SK-N-MC (cell line): ENCODE results near the gene ELF2.

Source experiments
- DNase-seq: peaks from one replicate; pipeline ENCODE4 v3.0.0-alpha.2; 2011; ENCODE audit warnings: low read depth, low spot score
- H3K27ac ChIP-seq: fragments of 200-600 bp; sonication (generic); 2 replicates; pipeline ENCODE4 v1.5.1; 2016; ENCODE audit warnings: mixed run types
- H3K36me3 ChIP-seq: fragments of 200-600 bp; sonication (generic); 2 replicates; pipeline ENCODE4 v1.6.1; 2017; ENCODE audit warnings: antibody characterized with exemption, low read length, mixed read lengths; ENCODE audit not compliant: insufficient read depth
- H3K4me3 ChIP-seq: fragments of 200-600 bp; sonication (generic); 2 replicates; pipeline ENCODE4 v1.5.1; 2016
- H3K9ac ChIP-seq: fragments of 200-600 bp; sonication (generic); 2 replicates; pipeline ENCODE4 v1.8.0; 2017; ENCODE audit warnings: mixed run types, mixed read lengths; ENCODE audit not compliant: insufficient read length
- H3K9me3 ChIP-seq: fragments of 200-600 bp; sonication (generic); 2 replicates; pipeline ENCODE4 v1.6.1; 2017; ENCODE audit warnings: low read depth, mild to moderate bottlenecking, antibody characterized with exemption, low read length, moderate library complexity, mixed read lengths
- EZH2 ChIP-seq: fragments of 200-600 bp; sonication (generic); IDR thresholded peaks from one replicate; pipeline ENCODE4 v1.6.1; 2017; ENCODE audit warnings: antibody characterized with exemption
- FOXP2 ChIP-seq: optimal IDR thresholded peaks from 2 replicates; pipeline ENCODE3; 2011; ENCODE audit warnings: mild to moderate bottlenecking, moderate library complexity; ENCODE audit not compliant: insufficient read depth; ENCODE audit errors: extremely low read length, control extremely low read depth
- POLR2AphosphoS5 ChIP-seq: IDR thresholded peaks from 2 replicates; pipeline ENCODE4 v1.6.1; 2012; ENCODE audit warnings: mild to moderate bottlenecking, low read depth, low read length, borderline replicate concordance

Gene ELF2

DNA sequence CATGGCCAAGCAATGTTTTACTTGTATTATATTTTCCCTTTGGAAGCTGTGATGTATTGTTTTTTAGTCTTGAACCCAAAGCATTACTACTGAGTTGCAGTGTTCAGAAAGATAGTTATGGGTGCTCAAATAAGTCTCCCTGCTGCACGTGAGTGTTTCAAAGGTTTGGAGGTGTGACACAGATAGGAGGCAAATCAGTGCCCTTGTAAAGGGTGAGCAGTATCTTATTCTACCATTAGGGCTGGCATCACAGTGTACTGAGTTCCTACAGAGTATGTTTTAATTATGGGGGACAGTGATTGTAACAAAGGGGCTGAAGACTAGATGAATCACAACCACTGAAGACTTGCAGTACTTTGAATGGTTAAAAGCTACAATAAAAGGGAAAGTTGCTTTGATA, 123.1 kb downstream of the ELF2 start:
- no peak for DNase-seq
- no peaks in the 10 kb centered on the region for H3K9me3 ChIP-seq
- peaks cover 79% of the 10 kb centered on the region for H3K36me3 ChIP-seq
- H3K4me3 ChIP-seq, result no peak overlapping the region
- no peak overlapping the region for H3K9ac ChIP-seq
- 0 out of 2 replicates have a peak overlapping the region, but pooled peaks have one; percentile 19 for H3K27ac ChIP-seq
- TF ChIP-seq FOXP2, result no peak
- TF ChIP-seq POLR2AphosphoS5, result no peak
- no peak for TF ChIP-seq EZH2

DNA sequence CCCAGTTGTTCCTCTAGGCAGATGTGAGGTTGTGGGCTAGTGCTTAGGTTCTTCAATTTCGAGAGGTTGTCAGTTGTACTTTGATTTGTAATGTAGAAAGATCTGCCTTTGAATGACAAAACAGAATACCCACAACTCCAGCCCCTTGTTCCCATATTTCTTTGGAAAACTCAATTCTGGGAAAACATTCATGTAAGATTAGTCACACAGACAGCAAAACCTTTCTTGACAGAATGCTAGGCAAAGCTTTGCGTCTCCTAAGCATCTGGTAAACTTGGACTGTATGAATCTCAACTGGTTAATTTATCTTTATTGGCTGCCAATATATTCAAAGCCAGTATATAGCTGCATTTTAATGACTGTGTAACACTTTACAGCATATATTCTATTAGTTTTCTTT, 126.6 kb downstream of the ELF2 start:
- Histone ChIP-seq H3K9ac (no peak overlapping the region), H3K9me3 (no peaks in the 10 kb centered on the region), H3K27ac (peak overlapping the region; percentile 79), H3K4me3 (no peak overlapping the region), H3K36me3 (peaks cover 76% of the 10 kb centered on the region)
- DNase-seq, result no peak
- TF ChIP-seq FOXP2 (no peak), POLR2AphosphoS5 (no peak), EZH2 (no peak)

DNA sequence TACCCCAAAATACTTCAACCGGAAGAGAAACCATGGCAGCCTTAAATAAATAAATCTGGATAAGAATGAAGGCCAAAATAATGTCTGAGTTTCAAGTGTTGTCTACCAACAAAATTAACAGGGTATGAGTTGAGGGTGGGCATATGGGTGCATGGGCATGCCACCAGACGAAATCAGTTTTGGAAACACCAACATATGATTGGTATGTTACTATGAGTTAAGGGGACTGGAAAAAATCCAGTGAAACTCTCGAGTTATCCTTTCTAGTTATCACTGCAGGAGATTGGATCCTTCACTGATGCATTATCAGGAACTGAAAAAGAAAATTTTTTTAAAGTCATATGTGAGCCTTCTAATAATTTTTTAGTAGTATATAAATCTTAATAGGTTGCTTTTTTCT, 129.0 kb downstream of the ELF2 start:
- no peak overlapping the region for H3K4me3 ChIP-seq
- TF ChIP-seq POLR2AphosphoS5 (no peak; the same call in 1 of the 2 replicates), FOXP2 (no peak), EZH2 (no peak)
- H3K27ac ChIP-seq, result no peak overlapping the region
- H3K9ac ChIP-seq, result no peak overlapping the region
- H3K36me3 ChIP-seq, result peaks cover 74% of the 10 kb centered on the region
- H3K9me3 ChIP-seq, result no peaks in the 10 kb centered on the region
- no peak for DNase-seq

DNA sequence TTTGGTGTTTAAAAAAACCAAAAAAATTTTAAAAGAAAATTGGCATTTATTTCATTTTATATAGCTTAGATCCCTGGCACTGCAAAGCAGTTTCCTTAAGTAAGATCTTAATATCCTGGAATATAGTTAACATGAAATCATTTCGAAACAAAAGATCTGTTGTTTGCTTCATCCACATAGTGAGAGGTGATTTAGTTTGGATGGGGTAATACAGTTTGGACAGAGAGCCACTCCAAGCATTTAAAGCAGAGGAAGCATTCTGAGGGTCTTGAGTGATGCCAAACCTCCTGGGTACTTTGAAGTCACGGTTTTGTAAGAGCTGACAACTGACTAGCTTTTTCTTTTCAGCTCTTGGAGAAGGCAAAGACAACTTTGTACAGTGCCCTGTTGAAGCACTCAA, 132.7 kb downstream of the ELF2 start:
- TF ChIP-seq EZH2 (no peak), POLR2AphosphoS5 (no peak), FOXP2 (no peak)
- DNase-seq, result no peak
- H3K4me3 ChIP-seq, result no peak overlapping the region
- peak overlapping the region; percentile 49; the same call in 1 of the 2 replicates for H3K27ac ChIP-seq
- H3K9ac ChIP-seq, result no peak overlapping the region
- H3K9me3 ChIP-seq, result no peaks in the 10 kb centered on the region
- H3K36me3 ChIP-seq, result peaks cover 60% of the 10 kb centered on the region

DNA sequence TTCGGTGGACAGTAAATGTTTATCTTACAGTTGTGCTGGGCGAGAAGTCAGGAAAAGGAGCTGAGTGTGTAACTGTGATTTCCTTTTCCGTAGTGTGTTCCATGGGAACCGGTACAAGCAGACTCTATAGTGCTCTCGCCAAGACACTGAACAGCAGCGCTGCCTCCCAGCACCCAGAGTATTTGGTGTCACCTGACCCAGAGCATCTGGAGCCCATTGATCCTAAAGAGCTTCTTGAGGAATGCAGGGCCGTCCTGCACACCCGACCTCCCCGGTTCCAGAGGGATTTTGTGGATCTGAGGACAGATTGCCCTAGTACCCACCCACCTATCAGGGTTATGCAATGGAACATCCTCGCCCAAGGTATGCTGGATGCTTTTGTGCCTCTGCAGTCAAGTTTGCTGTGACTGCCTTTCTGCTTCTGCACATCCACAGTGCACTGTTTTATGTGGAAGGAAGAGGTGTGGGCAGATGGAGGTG, 134.0 kb downstream of the ELF2 start:
- Histone ChIP-seq H3K9me3 (no peaks in the 10 kb centered on the region), H3K36me3 (peaks cover 58% of the 10 kb centered on the region), H3K9ac (no peak overlapping the region), H3K27ac (no peak overlapping the region), H3K4me3 (no peak overlapping the region)
- TF ChIP-seq EZH2 (no peak), FOXP2 (no peak)
- no peak for DNase-seq

DNA sequence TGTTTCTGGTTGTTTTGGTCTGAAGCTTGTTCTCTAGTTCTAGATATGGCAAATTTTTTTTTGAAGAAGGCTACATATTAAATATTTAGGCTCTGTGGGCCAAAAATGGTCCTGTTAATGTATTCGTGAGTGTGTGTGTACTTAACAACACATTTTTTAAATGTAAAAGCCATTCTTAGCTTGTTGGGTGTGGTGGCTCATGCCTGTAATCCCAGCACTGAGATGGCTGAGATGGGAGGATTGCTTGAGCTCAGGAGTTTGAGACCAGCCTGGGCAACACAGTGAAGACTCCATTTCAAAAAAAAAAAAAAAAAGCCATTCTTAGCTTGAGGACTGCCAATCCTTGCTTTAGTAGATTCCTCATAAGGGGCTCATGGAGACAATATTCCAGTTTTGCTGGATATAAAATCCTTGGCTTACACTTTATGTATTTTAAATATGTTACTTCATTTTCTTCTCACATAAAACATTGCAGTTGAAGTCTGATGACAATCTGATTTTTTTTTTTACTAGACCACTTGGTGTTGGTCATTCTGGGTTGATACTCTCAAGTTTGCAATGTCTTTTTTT, 138.1 kb downstream of the ELF2 start:
- TF ChIP-seq POLR2AphosphoS5, result no peak
- TF ChIP-seq FOXP2, result no peak
- TF ChIP-seq EZH2, result no peak
- H3K27ac ChIP-seq, result peak overlapping the region; percentile 55; the same call in 1 of the 2 replicates
- no peak for DNase-seq
- H3K4me3 ChIP-seq, result no peak overlapping the region
- H3K9ac ChIP-seq, result no peak overlapping the region
- H3K36me3 ChIP-seq, result peaks cover 45% of the 10 kb centered on the region
- no peaks in the 10 kb centered on the region for H3K9me3 ChIP-seq

DNA sequence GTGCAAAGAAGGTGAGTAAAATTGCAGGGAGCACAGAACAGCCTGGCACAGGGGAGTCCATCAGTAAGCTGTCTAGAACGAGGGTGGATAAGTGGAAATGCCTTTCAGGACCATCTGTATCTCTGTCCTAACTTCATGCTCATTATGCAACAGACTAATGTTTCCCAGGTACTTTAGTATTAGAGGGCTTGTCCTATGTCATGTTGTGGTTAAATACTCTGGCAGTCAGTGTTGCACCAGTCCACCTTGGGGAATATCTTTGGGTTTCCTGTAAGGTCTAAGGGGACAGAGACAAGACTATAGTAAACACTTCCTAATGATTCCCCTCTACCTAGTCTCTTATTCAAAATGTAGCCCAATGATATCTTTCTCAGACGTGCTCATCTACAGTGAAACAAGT, 140.1 kb downstream of the ELF2 start:
- Histone ChIP-seq H3K27ac (no peak overlapping the region), H3K36me3 (peaks cover 38% of the 10 kb centered on the region), H3K4me3 (no peak overlapping the region), H3K9ac (no peak overlapping the region), H3K9me3 (no peaks in the 10 kb centered on the region)
- TF ChIP-seq EZH2 (no peak), POLR2AphosphoS5 (no peak), FOXP2 (no peak)
- DNase-seq, result no peak

DNA sequence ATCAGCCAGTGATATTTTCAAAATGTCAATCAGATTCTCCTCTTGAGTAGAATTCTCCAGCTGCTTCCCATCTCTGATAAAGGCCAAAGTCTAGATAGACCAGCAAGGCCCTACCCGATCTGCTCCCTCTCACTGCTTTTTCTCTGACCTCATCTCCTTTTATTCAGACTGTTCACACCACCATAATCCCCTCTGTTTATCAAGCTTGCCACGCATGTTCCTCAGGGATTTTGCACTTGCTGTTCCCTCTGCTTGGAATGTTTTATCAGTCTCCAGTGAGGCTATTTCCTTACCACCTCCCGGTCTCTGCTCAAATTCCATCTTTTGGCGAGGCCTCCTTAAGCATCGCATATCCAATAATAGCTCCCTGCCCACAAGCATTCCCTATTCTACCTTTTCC, 141.4 kb downstream of the ELF2 start:
- TF ChIP-seq POLR2AphosphoS5 (no peak), EZH2 (no peak), FOXP2 (no peak)
- Histone ChIP-seq H3K36me3 (peaks cover 36% of the 10 kb centered on the region), H3K9me3 (no peaks in the 10 kb centered on the region)

More for the DNA sequence above, 141.4 kb downstream of the ELF2 start:
- no peak overlapping the region for H3K9ac ChIP-seq
- H3K27ac ChIP-seq, result no peak overlapping the region
- no peak for DNase-seq
- no peak overlapping the region for H3K4me3 ChIP-seq
